Tibial nerve (tissue), 4 donors: ENCODE measurements around the gene BCKDHA. TPM values are rescaled to one million over a fixed set of nuclear protein-coding genes. Genes with fewer than 3 reads are reported as not detected.
"Not testable (repeated sequence)": the region's sequence is repeated elsewhere in the genome, so short reads cannot be mapped to it uniquely, and the experiment has no call there.

Experiments used
- DNase-seq, 2 donors: peaks; one replicate each; pipeline ENCODE4 v3.0.0-alpha.2; 2019; ENCODE audit warnings: low spot score in 2 of 2
- H3K27ac ChIP-seq, 4 donors: fragments of 200-600 bp; sonication (generic) in 3 of 4; one replicate each; pipeline ENCODE4 v1.5.1; 2017 to 2019; ENCODE audit warnings: mild to moderate bottlenecking in 1 of 4
- H3K27me3 ChIP-seq, 2 donors: fragments of 200-600 bp; sonication (generic) in 1 of 2; one replicate each; pipeline versions ENCODE4 v1.5.1 to v1.6.0; 2017 to 2019
- H3K36me3 ChIP-seq, 3 donors: fragments of 200-600 bp; sonication (generic); one replicate each; pipeline ENCODE4 v1.5.1; 2018 to 2019
- H3K4me1 ChIP-seq, 4 donors: fragments of 200-600 bp; sonication (generic) in 3 of 4; one replicate each; pipeline ENCODE4 v1.5.1; 2017 to 2019
- H3K4me3 ChIP-seq, 4 donors: fragments of 200-600 bp; sonication (generic) in 3 of 4; one replicate each; pipeline ENCODE4 v1.5.1; 2017 to 2019; ENCODE audit warnings: mild to moderate bottlenecking in 1 of 4, moderate library complexity in 1 of 4
- H3K9me3 ChIP-seq, 4 donors: fragments of 200-600 bp; sonication (generic) in 3 of 4; one replicate each; pipeline ENCODE4 v1.5.1; 2017 to 2019
- EP300 ChIP-seq, 2 donors: sonication (generic); formaldehyde crosslinking; IDR thresholded peaks; one replicate each; pipeline ENCODE4 v1.6.1; 2017; ENCODE audit warnings: antibody characterized with exemption in 2 of 2, mild to moderate bottlenecking in 1 of 2
- POLR2A ChIP-seq, 2 donors: fragments of 450-650 bp; IDR thresholded peaks; one replicate each; pipeline ENCODE4 v1.6.1; 2017; ENCODE audit warnings: antibody characterized with exemption in 2 of 2, mild to moderate bottlenecking in 2 of 2, moderate library complexity in 2 of 2
- WGBS, 2 donors: methylation state at CpG; one replicate each; pipeline ENCODE4 v1.1.5; 2018; 5-methylcytosine and 5-hydroxymethylcytosine counted together
- total RNA-seq, 4 donors: library from RNA; depleted of rRNA; stranded (reverse); fragments of >200 nt; gene quantifications; one replicate each; pipeline ENCODE4 v1.1.0, GENCODE V29; 2016
- TF ChIP-seq, protein P1 (sequence below), 5 experiments: fragments of 200-600 bp in 3 of 5; fragments of 450-650 bp in 2 of 5; sonication (generic) in 3 of 5; IDR thresholded peaks; one replicate each; pipeline ENCODE4 v1.5.1; 2016 to 2019; ENCODE audit warnings: antibody characterized with exemption in 5 of 5, mild to moderate bottlenecking in 3 of 5, moderate library complexity in 2 of 5

The BCKDHA gene
- total RNA-seq, 4 donors from 2014 or later, result 48.6 to 61.4 (median 54.2) TPM

DNA sequence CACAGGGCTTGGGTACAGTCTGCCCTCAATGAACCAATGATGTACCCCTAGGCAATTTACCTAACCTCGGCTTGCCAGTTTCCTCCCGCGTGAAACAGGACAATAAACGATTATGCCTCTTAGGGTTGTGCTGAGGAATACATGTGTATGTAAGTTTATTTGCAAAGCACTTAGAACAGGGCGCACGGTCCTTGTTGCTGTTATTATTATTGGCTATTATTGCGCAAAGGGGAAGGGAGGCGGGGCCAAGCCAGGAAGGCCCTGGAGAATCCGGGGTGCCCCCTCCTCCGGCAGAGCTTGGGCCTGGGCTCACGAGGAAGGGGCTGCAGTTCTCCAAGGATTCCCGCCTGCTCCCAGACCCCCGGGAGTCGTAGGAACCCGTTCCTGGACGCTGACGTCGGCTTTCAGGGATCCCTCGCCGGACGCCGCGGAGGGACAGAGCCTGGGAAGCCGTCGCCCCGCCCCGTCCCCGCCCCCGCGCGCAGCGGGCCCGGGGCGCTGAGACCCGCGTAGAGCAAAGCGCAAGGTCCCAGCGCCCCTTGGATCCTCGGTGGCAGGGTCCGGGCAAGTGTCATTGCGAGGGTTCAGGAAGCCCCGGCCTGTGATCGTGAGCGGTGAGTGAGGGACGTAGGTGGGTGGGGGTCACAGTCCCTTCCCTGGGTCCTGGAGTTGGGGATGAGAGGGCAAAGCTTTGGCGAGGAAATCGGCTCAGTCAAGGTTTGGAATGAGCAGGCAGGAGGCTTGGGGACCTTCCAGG lies 21.2 kb upstream of the BCKDHA start, which contains the start of gene TMEM91:
TMEM91 (plus strand) TSS at position 293 of the 757 bp plus-strand sequence. CDS start 1,777 bp downstream, outside the sequence.
- H3K9me3 ChIP-seq, result no peaks in the 10 kb centered on the region
- peak within 1 kb of the TSS; percentile 55 to 92 (median 76) for H3K27ac ChIP-seq
- H3K4me1 ChIP-seq, result peaks cover 0 to 48% (median 8%) of the 10 kb centered on the region in 4 donors
- peak; percentile 45 to 68 for DNase-seq
- peaks cover 0 to 9% (median 0%) of the 10 kb centered on the region in 3 donors for H3K36me3 ChIP-seq
- 1 to 4% methylated on average over 20 of the region's 47 CpGs for WGBS, 2 donors
- H3K4me3 ChIP-seq, result peak within 1 kb of the TSS; percentile 43 to 74 (median 60)
- H3K27me3 ChIP-seq, result no peaks in the 10 kb centered on the region
- no peak for TF ChIP-seq POLR2A (IDR thresholded peaks at IDR 0.05)
- TF ChIP-seq EP300 (IDR thresholded peaks at IDR 0.05), result no peak
- TF ChIP-seq, protein P1, sequence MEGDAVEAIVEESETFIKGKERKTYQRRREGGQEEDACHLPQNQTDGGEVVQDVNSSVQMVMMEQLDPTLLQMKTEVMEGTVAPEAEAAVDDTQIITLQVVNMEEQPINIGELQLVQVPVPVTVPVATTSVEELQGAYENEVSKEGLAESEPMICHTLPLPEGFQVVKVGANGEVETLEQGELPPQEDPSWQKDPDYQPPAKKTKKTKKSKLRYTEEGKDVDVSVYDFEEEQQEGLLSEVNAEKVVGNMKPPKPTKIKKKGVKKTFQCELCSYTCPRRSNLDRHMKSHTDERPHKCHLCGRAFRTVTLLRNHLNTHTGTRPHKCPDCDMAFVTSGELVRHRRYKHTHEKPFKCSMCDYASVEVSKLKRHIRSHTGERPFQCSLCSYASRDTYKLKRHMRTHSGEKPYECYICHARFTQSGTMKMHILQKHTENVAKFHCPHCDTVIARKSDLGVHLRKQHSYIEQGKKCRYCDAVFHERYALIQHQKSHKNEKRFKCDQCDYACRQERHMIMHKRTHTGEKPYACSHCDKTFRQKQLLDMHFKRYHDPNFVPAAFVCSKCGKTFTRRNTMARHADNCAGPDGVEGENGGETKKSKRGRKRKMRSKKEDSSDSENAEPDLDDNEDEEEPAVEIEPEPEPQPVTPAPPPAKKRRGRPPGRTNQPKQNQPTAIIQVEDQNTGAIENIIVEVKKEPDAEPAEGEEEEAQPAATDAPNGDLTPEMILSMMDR (IDR thresholded peaks at IDR 0.05), result no peak

DNA sequence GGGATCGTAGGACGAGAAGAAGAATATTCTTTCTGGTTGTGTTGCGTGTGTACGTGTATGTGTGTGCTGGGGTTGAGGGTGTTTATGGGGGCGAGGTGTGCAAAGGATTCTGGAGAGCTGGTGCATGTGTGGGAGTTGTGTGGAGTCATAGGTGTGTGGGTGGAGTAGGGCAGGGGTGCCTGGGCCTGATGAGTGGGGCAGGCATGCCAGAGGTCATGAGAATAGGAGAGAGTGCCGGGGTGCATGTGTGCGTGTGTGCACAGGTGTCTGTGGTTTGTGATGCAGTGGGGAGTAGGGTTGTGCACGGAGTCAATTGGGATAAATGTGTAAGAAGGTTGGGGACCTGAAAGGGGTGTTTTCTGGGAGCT lies 20.6 kb upstream of the BCKDHA start:
- TF ChIP-seq POLR2A (IDR thresholded peaks at IDR 0.05) (no peak), EP300 (IDR thresholded peaks at IDR 0.05) (no peak)
- TF ChIP-seq, protein P1 (IDR thresholded peaks at IDR 0.05), result no peak
- Histone ChIP-seq H3K9me3 (no peaks in the 10 kb centered on the region), H3K4me3 (peak overlapping the region; percentile 43 to 74 (median 60)), H3K27ac (peak overlapping the region; percentile 55 to 92 (median 76)), H3K36me3 (peaks cover 0 to 13% (median 0%) of the 10 kb centered on the region in 3 donors), H3K4me1 (peaks cover 0 to 48% (median 8%) of the 10 kb centered on the region in 4 donors), H3K27me3 (no peaks in the 10 kb centered on the region)
- 57% methylated on average over 8 of the region's 8 CpGs for WGBS, 2 donors
- DNase-seq, result no peak

DNA sequence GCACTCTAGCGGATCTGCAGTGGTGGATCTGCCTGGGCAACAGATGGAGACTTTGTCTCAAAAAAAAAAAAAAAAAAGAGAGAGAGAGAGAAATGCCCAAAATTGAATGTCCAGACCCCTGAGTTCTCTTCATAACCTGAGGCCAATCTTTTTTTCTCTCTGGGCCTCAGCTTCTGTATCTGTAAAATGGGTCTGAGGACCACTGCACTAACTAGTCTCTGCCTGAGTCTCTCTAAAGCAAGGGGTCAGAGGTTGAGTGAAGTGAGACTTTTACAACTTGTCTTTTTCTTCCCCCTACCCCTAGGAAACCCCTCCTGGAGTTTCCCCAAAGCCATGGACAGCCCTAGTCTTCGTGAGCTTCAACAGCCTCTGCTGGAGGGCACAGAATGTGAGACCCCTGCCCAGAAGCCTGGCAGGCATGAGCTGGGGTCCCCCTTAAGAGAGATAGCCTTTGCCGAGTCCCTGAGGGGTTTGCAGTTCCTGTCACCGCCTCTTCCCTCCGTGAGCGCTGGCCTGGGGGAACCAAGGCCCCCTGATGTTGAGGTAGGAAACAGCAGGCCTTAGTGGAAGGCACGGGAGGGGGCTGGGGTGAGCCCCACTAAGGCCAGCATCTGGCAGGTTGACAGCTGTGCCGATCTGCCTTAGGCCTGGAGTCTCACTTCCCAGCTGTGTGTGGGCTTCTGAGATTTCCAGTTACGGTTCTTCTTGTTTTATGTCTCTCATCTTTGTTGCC lies 19.5 kb upstream of the BCKDHA start:
- WGBS, 2 donors, result 38 to 40% methylated on average over 8 to 9 of the region's 9 CpGs
- no peak for DNase-seq
- Histone ChIP-seq H3K4me3 (no peak overlapping the region), H3K4me1 (peaks cover 0 to 48% (median 8%) of the 10 kb centered on the region in 4 donors), H3K27me3 (no peaks in the 10 kb centered on the region), H3K27ac (peak overlapping the region in 2 of 4 donors; percentile 18 to 69), H3K9me3 (no peaks in the 10 kb centered on the region), H3K36me3 (peaks cover 0 to 24% (median 0%) of the 10 kb centered on the region in 3 donors)
- TF ChIP-seq POLR2A (IDR thresholded peaks at IDR 0.05) (no peak), EP300 (IDR thresholded peaks at IDR 0.05) (no peak)
- TF ChIP-seq, protein P1 (IDR thresholded peaks at IDR 0.05), result no peak

DNA sequence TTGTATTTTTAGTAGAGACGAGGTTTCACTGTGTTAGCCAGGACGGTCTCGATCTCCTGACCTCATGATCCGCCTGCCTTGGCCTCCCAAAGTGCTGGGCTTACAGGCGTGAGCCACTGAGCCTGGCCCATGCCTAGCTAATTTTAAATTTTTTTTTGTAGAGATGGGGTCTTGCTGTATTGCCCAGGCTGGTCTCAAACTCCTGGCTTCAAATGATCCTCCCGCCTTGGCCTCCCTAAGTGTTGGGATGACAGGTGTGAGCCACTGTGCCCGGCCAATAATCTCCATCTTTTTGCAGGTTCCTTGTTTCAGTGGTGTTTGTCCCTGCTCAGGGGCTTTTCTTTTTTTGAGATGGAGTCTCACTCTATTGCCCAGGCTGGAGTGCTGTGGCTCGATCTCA lies 16.1 kb upstream of the BCKDHA start:
- WGBS, 2 donors, result 92 to 95% methylated on average over 8 of the region's 8 CpGs
- not testable (repeated sequence) for DNase-seq, H3K9me3 ChIP-seq, H3K27ac ChIP-seq, H3K27me3 ChIP-seq, H3K4me3 ChIP-seq
- Histone ChIP-seq H3K4me1 (peaks cover 0 to 22% (median 0%) of the 10 kb centered on the region in 4 donors), H3K36me3 (peaks cover 0 to 56% (median 0%) of the 10 kb centered on the region in 3 donors)

DNA sequence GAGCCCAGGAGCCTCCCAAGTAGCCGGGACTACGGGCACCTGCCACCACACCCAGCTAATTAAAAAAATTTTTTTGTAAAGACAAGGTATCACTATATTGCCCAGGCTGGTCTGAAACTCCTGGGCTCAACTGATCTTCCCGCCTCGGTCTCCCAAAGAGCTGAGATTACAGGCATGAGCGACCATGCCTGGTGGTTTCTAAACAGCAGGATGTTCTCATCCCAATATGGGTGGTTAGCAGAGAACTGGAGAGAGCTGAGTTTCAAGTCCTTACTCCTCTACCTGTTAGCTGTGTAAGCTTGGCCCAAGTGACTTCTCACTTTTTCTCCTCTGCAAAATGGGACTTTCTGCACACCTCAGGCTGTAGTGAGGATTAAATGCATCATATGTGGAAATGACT lies 13.3 kb upstream of the BCKDHA start:
- Histone ChIP-seq H3K4me1 (peaks cover 0 to 3% (median 0%) of the 10 kb centered on the region in 4 donors), H3K27me3 (no peaks in the 10 kb centered on the region), H3K36me3 (peaks cover 0 to 84% (median 1%) of the 10 kb centered on the region in 3 donors), H3K4me3 (no peak overlapping the region), H3K9me3 (no peaks in the 10 kb centered on the region), H3K27ac (no peak overlapping the region)
- DNase-seq, result no peak
- WGBS, 2 donors, result 91 to 93% methylated on average over 5 of the region's 5 CpGs
- TF ChIP-seq, protein P1 (IDR thresholded peaks at IDR 0.05), result no peak
- TF ChIP-seq EP300 (IDR thresholded peaks at IDR 0.05), result no peak
- TF ChIP-seq POLR2A (IDR thresholded peaks at IDR 0.05), result no peak
